ENCODE data around the gene SUCO.

DNA sequence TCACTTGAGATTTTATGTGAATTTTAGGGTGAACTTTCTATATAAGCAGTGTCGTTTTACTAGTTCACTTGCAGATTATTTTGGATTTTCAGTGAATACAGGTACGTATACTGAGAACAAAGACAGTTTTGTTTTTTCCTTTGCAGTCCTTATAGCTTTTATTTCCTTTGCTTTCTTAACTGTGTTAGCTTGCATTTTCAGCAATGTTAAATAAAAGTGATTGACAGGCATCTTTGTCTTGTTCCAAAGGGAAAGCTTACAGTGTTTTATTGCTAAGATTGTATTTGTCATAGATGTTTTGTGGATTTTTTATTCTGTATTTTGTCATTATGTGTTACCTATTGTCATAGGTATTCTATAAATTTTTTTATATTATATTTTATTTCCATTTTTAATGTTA lies 72.7 kb downstream of the SUCO start:
- no peak for TF ChIP-seq LCORL (IDR thresholded peaks at IDR 0.05)
- TF ChIP-seq LCORL (CRISPR knock-in tag; IDR thresholded peaks at IDR 0.05) = no peak
- no peak for TF ChIP-seq RFX5 (IDR thresholded peaks at IDR 0.05; ENCODE audit: low read depth, low read length)
- TF ChIP-seq EZH2 (conservative IDR thresholded peaks at IDR 0.05; ENCODE audit: low read depth, low read length) = no peak
- TF ChIP-seq CREB1 (IDR thresholded peaks at IDR 0.05) = no peak
- no peak for TF ChIP-seq CREB1 (CRISPR knock-in tag; IDR thresholded peaks at IDR 0.05)

All from HepG2 (cell line).